Activated CD4-positive, alpha-beta T cell treated with anti-CD3 and anti-CD28 coated beads, Interleukin-2, Interleukin-6, amounts not matched to agents 100 ng/mL and 50 ng/mL, durations not matched to agents 16 hours and 8 hours (primary cell): ENCODE results near the gene SDR42E1.
"Not testable (repeated sequence)": the region's sequence is repeated elsewhere in the genome, so short reads cannot be mapped to it uniquely, and the experiment has no call there.

Source experiments
- DNase-seq: peaks from one replicate; pipeline ENCODE4 v3.0.0-alpha.2; 2020

SDR42E1 gene

DNA sequence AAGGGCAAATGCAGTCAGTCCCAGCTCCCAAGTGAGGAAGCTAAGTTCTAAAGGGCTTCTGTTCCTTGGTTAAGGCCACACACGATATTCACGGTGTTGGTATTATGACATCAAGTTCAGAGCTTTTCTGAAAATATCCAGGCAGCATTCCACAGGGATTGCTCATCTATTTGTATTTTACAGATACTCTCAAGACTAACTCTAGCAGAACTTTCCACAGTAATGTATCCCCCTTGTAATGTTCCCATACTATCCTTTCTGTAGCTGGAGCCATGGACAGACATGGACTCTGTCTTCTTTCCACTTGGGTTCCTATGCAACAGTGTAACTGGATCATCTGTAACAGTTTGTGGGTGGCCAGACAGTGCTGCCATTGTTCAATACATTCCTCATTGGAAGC lies 13.5 kb downstream of the SDR42E1 start:
- no peak for DNase-seq

DNA sequence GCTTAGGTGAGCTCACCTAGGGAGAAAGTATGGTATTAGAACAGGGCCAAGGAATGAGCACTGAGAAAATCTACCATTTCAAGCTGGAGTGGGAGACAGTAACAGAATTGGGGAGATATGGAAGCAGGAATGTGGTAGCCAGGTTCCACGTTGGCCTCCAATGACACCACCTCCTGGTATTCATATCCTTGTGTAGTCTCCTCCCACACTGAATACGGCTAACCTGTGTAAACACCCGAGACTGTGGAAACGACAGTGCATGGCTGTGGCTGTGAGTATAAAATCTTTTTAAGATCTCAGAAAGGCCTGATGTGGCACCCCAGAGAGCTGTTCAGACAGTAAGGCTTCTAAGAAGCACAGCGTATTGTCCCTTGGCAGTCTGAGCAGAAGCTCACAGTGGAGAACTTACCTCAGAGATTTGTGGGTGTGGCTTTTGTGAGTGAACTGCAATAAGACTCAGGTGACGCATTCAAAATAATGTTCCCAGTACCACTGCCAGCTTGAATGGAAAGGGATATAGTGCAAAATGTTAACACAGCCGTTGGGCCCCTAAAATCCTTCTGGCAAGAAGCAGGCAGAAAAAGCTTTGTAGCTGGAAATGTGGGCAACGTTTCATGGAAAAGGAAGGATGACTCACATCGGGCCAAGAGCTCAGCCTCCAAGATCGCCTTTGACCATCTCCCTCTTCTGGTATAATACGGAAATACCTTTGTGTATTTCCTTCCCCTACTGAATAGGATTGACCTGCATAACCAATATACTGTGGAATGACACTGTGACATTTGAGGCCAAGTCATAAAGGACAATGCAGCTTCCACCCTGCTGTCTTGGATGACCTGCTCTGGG lies 14.4 kb downstream of the SDR42E1 start:
- DNase-seq: peak; percentile 3

DNA sequence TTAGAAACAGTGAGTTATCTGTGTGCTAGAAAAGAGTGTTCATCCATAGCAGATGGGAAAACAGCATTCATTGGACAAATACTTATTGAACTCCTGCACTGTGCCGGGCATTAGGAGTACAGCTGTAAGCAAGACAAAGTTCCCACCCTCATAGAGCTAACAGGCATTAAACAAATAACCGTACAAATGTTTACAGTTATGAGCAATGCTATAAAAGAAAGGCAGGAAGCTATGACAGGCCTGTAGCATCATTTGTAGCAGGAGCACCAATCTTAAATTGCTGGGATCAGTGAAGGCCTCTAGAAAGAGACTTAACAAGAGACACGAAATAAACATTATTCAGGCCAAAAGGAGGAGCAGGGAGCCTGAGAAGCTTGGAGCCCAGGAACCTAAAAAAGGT lies 15.6 kb downstream of the SDR42E1 start:
- no peak for DNase-seq

DNA sequence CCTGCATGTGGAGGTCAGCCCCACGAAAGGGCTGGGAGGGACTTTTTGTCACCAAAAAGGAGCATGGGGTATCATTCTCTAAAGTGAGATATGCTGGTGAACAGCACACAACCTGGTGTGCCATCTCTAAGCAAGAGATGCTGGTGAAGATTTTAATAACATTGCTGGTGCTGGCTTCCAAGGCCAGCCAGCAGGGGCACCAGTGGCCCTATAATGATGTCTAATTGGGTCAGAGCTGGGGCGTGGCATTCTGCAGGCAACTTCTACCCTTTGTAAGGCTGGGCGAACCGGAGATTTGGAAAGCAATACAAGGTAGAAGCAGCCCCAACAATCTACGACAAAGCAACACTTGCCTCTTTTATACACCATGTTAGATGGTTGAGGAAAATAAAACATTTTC lies 16.8 kb downstream of the SDR42E1 start:
- no peak for DNase-seq

DNA sequence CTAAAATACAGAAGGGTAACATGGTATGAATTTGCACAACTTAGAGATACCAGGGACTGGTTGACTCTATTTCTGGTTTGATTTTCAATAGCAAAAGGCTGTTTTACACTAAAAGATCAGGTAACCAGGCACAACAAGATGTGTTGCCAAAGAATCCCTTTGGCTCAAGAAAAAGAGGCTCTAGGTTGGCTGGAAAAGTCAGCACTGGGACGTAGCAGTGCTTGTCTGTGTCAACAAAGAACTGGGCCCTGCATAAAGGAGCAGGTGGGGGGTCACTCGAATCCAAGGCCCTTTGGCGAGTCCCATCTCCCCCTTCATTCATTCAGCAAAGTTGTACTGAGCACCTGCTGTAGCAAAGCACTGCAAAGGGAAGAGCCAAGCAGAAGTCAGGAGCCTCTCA lies 18.4 kb downstream of the SDR42E1 start:
- no peak for DNase-seq

DNA sequence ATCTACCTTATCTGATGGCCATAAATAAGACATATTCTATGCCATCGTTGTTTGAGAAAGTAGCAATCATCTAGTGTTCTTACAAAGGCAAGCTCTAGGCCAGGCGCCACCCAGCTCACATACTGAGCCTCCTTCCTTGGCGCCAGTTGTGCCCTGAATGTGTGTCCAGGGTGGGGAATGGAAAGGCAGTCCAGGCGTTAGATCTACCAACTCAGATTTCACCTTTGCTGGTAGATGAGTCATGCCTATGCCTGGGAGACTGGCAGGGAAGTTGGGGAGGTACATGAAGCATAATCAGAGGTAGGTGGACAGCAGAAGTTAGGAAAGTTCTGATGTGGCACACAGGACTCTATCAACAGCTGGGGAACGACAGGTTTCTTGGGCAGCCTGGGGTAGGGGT lies 23.6 kb downstream of the SDR42E1 start:
- no peak for DNase-seq

DNA sequence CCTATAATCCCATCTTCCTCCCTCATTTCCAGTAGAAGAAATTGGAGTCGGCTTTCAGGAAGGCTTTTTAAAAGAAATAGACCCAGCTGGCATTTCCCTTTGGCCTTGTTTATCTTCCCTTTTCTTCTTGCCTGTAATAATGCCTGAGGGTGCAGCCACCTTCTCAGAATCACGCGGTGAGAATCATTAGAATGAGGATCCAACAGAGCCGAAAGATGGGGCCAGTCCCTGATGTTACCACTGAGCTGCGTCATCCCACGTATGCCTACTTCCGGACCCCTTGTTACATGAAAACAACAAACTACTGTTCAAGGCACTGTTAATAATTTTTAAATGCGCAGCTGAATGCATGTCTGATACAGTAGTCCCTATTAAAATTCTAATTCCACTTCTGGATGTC lies 24.1 kb downstream of the SDR42E1 start:
- no peak for DNase-seq

DNA sequence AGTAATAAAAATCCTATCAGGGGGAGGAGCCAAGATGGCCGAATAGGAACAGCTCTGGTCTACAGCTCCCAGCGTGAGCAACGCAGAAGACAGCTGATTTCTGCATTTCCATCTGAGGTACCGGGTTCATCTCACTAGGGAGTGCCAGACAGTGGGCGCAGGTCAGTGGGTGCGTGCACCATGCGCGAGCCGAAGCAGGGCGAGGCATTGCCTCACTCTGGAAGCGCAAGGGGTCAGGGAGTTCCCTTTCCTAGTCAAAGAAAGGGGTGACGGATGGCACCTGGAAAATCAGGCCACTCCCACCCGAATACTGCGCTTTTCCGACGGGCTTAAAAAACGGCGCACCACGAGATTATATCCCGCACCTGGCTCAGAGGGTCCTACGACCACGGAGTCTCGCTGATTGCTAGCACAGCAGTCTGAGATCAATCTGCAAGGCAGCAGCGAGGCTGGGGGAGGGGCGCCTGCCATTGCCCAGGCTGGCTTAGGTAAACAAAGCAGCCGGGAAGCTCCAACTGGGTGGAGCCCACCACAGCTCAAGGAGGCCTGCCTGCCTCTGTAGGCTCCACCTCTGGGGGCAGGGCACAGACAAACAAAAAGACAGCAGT lies 33.8 kb downstream of the SDR42E1 start:
- DNase-seq: not testable (repeated sequence)

DNA sequence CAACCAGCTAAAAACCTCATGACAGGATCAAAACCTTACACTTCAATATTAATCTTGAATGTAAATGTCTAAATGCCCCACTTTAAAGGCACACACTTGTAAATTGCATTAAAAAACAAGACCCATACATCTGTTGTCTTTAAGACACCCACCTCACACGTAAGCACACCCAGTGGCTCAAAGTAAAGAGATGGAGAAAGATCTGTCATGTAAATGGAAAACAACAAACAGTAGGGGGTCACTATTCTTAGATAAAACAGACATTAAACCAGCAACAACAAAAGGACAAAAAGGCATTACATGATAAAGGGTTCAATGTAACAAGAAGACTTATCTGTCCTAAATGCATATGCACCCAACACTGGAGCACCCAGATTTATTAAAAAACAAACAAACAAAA lies 35.6 kb downstream of the SDR42E1 start:
- DNase-seq: no peak

DNA sequence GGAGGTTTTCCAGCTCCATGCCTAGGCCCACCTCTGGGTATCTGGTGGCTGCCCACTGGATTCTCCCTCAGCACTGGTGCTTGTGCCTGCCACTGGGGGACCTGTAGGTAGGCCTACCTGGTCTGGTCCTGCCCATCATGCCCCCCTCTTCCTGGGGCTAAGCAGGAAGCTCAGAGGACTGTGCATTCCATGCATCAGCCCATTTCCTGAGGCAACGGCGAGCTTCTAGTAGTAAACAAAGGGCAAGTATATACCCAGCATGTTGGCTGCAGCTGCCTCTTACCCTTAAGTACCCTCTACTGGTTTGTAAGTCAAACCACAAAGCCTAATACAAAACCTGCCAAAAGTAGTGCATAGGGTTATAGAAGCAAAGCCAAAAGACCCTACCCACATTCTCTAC lies 37.5 kb downstream of the SDR42E1 start:
- no peak for DNase-seq

DNA sequence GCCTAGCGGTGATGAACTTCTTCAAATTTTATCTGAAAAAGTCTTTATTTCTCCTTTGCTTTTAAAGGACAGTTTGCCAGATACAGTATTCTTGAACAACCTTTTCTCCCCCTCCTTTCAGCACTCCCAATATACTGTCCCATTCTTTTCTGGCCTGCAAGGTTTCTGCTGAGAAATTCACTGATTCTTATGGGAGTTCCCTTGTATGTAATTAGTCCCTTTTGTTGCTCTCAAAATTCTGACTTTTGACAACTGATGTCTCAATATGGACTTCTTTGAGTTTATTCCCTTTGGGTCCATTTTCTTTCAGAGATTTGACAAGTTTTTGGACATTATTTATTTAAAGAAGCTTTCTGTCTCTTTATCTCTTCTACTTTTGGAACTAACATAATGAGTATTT lies 39.4 kb downstream of the SDR42E1 start:
- DNase-seq: no peak

DNA sequence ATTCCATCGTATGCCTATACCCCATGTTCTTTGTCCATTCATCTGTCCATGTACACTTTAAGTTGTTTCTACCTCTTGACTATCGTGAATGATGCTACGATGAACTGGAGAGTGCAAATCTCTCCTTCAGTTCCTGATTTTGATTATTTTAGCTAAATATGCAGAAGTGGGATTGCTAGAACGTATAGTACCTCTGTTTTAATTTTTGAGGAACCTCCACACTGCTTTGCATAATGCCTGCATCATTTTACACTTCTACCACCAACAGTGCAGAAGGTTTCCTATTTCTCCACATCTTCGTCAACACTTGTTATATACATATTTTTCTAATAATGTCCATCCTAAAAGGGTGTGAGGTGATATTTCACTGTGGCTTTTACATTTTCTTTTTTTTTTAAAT lies 43.9 kb downstream of the SDR42E1 start:
- no peak for DNase-seq

DNA sequence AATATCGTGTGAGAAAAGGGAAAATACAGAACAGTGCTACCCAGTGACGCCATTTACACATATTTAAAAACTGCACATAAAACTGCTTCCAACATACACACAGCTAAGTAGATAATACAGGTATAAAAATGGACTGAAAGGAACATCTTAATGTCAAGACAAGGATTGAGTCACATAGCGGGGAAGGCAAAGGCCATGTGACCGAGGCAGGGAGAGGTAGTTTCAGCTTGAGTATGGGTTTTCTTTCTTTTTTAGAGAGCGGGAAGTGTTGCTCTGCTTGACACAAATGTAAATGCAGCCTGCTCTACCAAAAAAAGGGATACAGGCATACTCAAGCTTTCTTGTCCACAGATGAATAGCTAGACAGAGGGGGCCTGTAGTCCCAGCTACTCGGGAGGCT lies 46.5 kb downstream of the SDR42E1 start:
- no peak for DNase-seq

DNA sequence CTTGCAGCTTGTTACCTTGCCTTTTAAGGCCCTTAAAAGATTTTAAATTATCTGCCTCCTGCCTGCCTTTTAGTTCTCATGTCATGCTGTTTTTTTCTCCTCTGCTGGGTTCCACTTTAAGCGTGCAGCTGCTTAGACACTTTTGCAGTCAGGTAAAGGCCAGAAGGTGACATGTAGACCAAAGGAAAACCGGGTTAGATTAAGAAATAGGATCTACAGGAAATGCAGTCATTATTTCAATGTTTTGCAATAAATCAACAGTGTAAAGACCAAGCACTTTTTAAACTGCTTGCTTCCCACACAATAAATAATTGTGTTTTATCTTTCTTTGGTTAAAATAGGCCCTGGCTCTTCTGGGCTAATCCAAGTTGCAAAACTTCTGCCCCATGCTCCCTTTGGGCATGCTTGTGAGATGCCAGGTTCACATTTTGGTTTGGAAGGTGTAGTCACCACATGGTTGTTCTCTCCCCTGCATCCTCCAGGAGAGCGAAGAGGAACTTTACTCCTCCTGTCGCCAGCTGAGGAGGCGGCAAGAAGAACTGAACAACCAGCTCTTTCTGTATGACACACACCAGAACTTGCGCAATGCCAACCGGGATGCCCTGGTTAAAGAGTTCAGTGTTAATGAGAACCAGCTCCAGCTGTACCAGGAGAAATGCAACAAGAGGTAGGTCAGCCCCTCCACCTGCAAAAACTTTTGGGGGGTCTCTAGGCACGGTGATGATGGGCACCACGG lies 54.9 kb downstream of the SDR42E1 start:
- DNase-seq: no peak

DNA sequence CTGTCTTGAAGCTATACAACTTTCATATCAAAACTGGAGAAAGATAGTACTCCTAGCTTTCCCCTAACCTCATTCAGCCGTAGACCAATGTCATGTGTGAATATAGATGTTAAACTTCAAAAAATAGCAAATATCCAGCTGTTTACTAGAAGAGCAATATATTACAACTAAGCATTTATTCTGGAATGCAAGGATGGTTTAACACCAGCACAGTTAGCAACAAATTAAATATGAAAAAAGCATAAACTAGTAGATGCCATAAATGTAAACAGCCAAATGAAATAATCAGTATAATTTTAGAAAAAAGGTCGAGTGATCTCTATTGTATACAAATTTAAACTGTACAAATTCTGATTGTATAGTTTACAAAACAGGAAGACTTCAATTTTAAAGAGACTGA lies 59.7 kb downstream of the SDR42E1 start:
- DNase-seq: no peak

DNA sequence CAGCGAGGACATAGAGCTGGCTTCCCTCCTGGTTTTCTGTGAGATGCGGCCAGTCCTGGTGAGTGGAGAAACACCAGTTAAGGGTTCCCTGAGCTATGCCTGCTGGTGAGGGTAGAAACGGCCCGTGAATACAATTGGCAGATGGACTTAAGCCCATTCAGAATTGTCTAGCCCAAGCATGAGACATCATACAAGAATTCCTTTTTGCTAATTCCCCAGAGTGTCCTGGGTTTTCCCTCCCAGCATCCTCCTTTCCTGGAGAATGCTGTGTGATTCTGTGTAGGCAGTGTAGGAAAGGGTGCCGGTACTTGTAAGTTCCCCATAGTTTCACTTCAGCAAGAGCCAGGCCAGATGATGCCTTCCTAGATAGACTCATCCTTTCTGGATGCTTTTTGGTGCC lies 65.1 kb downstream of the SDR42E1 start:
- no peak for DNase-seq

DNA sequence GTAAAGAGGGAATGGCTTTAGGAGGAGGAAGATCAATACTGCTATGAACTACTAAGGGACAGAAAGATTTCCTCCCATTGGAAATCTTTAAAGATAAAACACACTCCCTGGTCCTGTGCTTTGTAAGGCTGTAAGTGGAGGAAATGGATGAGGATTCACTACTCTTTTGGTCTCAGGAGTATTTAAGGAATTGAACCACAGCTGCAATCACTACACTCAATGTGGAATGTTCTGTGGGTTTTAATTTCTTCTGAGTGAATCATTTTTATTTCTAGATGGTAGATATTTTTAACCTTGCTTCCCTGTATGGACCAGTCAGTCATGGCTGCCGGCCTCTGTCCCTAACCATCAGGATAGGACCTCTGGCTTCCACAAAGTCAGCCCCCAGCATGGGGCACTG lies 65.6 kb downstream of the SDR42E1 start:
- DNase-seq: no peak

DNA sequence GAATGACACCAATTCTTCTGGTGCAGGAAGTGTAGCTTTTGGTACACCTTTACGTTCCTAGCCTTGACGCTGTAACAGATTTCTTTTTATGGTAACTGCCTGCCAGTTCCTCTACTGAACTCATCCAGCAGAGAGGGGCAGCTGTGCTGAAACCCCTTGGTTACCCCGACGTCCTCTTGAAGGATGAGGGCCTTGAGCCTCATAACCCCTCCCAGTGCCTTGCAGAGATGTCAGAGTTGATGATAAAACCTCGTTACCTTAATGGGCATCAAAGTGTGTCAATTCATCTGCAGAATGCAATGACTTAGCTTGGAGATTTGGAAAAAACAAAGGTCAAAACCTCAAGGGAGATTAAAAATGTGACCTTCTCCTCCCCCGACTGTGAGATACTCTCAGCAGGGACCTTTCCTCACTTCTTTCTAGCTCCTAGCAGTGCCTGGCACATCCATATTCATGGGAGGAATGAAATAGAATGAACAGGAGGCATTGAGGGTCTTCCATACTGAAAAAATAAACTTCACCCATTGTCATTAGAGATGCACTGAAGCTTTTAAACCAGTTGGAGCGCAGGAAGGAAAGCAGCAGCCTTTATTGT lies 69.2 kb downstream of the SDR42E1 start:
- no peak for DNase-seq

DNA sequence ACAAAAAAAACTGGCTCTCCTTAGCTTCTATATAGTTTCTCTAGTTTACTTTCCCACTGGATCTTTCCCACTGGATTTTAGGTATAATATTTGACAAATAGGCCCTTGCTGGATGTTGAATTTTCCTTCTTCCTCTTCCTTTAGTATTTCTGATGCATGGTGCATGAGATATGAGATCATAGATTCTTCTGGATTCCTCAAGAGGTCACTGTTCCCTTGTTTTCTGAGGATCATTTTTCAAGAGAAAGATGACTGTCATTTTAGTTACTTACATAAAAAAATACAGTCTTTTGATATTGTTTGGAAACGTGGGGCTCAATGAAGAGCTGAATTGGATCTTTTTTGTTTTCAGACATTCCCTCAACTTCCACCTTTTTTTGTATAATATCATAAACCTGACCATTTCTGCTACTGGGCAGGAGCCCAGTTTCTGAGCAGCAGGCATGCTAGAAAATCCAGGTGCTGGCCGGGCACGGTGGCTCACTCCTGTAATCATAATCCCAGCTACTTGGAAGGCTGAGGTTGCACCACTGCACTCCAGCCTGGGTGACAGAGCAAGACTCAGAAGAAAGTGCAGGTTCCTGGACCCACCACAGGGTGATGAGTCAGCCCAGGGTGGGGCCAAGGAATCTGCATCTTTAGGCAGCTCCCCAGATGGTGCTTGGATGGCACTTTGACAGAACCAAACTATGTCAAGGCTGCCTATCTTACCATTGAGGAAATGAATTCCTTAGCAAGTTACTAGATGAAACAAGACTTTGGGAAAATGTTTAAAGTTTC lies 70.3 kb downstream of the SDR42E1 start:
- peak; percentile 16 for DNase-seq

DNA sequence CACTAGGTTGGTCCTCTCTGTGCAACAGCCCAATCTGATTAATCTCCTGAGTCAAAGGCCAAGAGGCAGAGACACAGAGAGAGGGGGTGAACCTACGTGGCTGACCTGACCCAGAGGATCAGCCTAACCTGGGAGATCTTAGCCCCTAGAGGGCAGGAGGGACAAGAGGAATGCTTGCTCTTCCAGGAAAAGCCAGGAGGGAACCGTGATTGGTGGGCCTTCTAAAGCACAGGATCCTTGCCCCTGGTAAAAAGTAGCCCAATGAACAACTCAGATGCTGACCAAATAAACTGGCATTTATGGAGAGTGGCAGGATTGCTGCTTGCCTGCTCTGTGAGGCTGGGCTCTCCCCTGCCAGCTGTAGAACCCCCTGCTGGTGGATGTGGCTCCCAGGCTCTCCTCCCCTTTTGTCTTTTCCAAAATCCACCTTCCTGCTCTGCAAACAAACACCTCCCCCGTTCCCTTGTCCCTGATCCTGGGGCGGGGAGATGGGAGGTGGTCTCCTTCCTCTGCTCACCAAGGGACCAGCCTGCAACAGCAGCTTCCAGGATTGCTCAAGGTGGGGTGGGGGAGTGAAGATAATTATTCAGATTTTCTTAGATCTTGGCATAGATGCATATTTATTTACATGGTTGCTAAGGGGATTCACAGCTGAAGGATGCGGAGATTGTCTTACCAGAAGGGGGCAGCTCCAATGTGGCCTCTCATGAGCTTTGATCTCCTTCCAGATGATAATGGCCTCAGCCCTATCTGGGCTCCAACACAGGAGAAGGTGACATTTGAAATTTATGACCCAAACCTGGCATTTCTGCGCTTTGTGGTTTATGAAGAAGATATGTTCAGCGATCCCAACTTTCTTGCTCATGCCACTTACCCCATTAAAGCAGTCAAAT lies 71.9 kb downstream of the SDR42E1 start:
- DNase-seq: no peak
